ENCODE results near the gene IGF2R. TPM values are rescaled to one million over a fixed set of nuclear protein-coding genes. Genes with fewer than 3 reads are reported as not detected.

Gene IGF2R
- total and polyA plus RNA-seq, 2 donors (not counting 1 experiment from before 2014, with no cell fraction given), result 9.5 to 53.3 TPM

DNA sequence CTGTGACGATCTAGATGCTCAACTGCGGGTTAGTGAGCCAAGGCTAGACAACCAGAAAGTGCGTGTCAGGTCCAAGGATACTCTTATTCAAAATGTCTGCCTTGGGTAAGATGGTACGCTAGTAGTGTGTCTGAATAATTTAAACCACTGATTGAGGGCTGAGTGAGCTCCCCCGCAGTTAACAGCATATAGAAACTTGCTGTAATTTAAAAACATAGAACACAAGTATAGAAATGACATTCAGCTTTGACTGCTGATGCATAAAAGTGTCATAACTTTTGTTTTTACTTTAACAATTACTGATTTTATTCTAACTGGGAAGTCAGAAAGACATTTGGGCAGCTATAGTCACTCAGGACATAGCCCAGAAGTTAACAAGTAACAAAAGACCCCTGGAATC lies 107.1 kb downstream of the IGF2R start:
- no peaks in the 10 kb centered on the region for H3K9me3 Mint-ChIP-seq (ENCODE audit: insufficient read depth)
- WGBS (ENCODE audit: insufficient coverage), result 100% methylated on average over 2 of the region's 5 CpGs

DNA sequence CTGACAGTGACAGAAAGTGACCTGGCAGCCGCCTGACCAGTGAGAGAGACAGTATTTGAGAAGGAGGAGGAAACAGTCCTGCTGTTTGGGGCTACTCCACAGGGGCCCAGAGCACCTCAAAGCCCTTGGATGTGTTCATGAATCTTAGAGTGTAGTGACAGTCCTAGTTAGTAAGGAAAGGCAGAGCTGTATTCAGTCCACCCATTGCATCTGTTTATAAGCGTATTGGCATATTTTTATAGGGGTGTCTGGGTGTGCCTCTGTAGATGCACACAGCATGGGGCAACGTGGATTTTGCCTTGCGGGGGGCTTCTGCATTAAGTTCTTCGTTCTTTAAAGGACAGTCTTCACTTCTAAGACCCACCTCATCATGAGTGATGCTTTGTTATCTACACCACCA lies 108.1 kb downstream of the IGF2R start:
- Mint-ChIP-seq H3K4me1 (no peaks in the 10 kb centered on the region), H3K9me3 (ENCODE audit: insufficient read depth) (no peaks in the 10 kb centered on the region), H3K4me3 (no peak overlapping the region), H3K27ac (no peak overlapping the region), H3K27me3 (no peaks in the 10 kb centered on the region)
- H3K79me2 ChIP-seq (ENCODE audit: control insufficient read depth, insufficient read depth, low read length), result peaks cover 4% of the 10 kb centered on the region
- no peak overlapping the region for H3K27ac ChIP-seq (ENCODE audit: low read length in 2 of 2)
- no peaks in the 10 kb centered on the region for H4K20me1 ChIP-seq (ENCODE audit: control insufficient read depth, insufficient read depth, low read length, poor library complexity, severe bottlenecking)
- H3K27me3 ChIP-seq (replicated peaks in 1 of 4; ENCODE audit: control extremely low read depth in 1 of 4, control insufficient read depth in 3 of 4, insufficient read depth in 4 of 4, low read length in 3 of 4), result no peaks in the 10 kb centered on the region
- WGBS (ENCODE audit: insufficient coverage), result 100% methylated on average over 5 of the region's 5 CpGs
- intact Hi-C loops (cut with micrococcal nuclease), result no loop called here
- POLR2A ChIA-PET, result no interaction called here
- ATAC-seq (ENCODE audit: low read depth) (no peak), DNase-seq (no peak)
- TF ChIP-seq CTCF (IDR thresholded peaks at IDR 0.05), result no peak
- no peak for TF ChIP-seq EZH2 (IDR thresholded peaks at IDR 0.05; ENCODE audit: borderline replicate concordance, insufficient read depth, low read depth, low read length, poor library complexity, severe bottlenecking)
- H3K36me3 ChIP-seq (replicated peaks in 1 of 2; ENCODE audit: control extremely low read depth in 1 of 2, control insufficient read depth in 1 of 2, extremely low read depth in 1 of 2, insufficient read depth in 2 of 2, low read length in 1 of 2), result peaks cover 0 to 77% of the 10 kb centered on the region in 2 experiments
- peaks cover 0 to 3% of the 10 kb centered on the region in 2 donors for H3K4me1 ChIP-seq (ENCODE audit: control insufficient read depth in 2 of 2, insufficient read depth in 2 of 2, low read length in 2 of 2)
- H2AFZ ChIP-seq (ENCODE audit: insufficient read depth, low read depth, low read length, poor library complexity, severe bottlenecking), result no peak overlapping the region
- CTCF ChIA-PET, result no interaction called here
- H3K4me2 ChIP-seq (replicated peaks; ENCODE audit: low read depth, low read length, poor library complexity, severe bottlenecking), result no peak overlapping the region
- H3K9ac ChIP-seq (ENCODE audit: low read length), result no peak overlapping the region
- H3K9me3 ChIP-seq (ENCODE audit: control extremely low read depth in 1 of 3, control insufficient read depth in 2 of 3, insufficient read depth in 1 of 3, low read length in 2 of 3), result no peaks in the 10 kb centered on the region
- H3K4me3 ChIP-seq (ENCODE audit: control extremely low read depth in 1 of 5, extremely low read depth in 1 of 5, insufficient read depth in 1 of 5, low read depth in 2 of 5, low read length in 4 of 5), result no peak overlapping the region

More for the DNA sequence above, 107.1 kb downstream of the IGF2R start:
- no peak for ATAC-seq (ENCODE audit: low read depth)
- Mint-ChIP-seq H3K4me1 (peaks cover 8% of the 10 kb centered on the region), H3K27ac (no peak overlapping the region), H3K27me3 (no peaks in the 10 kb centered on the region), H3K4me3 (no peak overlapping the region)
- Histone ChIP-seq H3K9me3 (ENCODE audit: control extremely low read depth in 1 of 3, control insufficient read depth in 2 of 3, insufficient read depth in 1 of 3, low read length in 2 of 3) (no peaks in the 10 kb centered on the region), H4K20me1 (ENCODE audit: control insufficient read depth, insufficient read depth, low read length, poor library complexity, severe bottlenecking) (no peaks in the 10 kb centered on the region), H3K36me3 (replicated peaks in 1 of 2; ENCODE audit: control extremely low read depth in 1 of 2, control insufficient read depth in 1 of 2, extremely low read depth in 1 of 2, insufficient read depth in 2 of 2, low read length in 1 of 2) (peaks cover 0 to 78% of the 10 kb centered on the region in 2 experiments), H3K27me3 (replicated peaks in 1 of 4; ENCODE audit: control extremely low read depth in 1 of 4, control insufficient read depth in 3 of 4, insufficient read depth in 4 of 4, low read length in 3 of 4) (no peaks in the 10 kb centered on the region), H3K27ac (ENCODE audit: low read length in 2 of 2) (no peak overlapping the region), H2AFZ (ENCODE audit: insufficient read depth, low read depth, low read length, poor library complexity, severe bottlenecking) (no peak overlapping the region), H3K9ac (ENCODE audit: low read length) (no peak overlapping the region), H3K4me3 (ENCODE audit: control extremely low read depth in 1 of 5, extremely low read depth in 1 of 5, insufficient read depth in 1 of 5, low read depth in 2 of 5, low read length in 4 of 5) (no peak overlapping the region), H3K79me2 (ENCODE audit: control insufficient read depth, insufficient read depth, low read length) (peaks cover 4% of the 10 kb centered on the region), H3K4me2 (replicated peaks; ENCODE audit: low read depth, low read length, poor library complexity, severe bottlenecking) (no peak overlapping the region), H3K4me1 (ENCODE audit: control insufficient read depth in 2 of 2, insufficient read depth in 2 of 2, low read length in 2 of 2) (peaks cover under 1 to 13% of the 10 kb centered on the region in 2 donors)
- DNase-seq, result no peak
- intact Hi-C loops (cut with micrococcal nuclease), result no loop called here
- TF ChIP-seq CTCF (IDR thresholded peaks at IDR 0.05) (no peak), EZH2 (IDR thresholded peaks at IDR 0.05; ENCODE audit: borderline replicate concordance, insufficient read depth, low read depth, low read length, poor library complexity, severe bottlenecking) (no peak)
- CTCF ChIA-PET, result no interaction called here
- POLR2A ChIA-PET, result no interaction called here
